H9 (cell line): Measurements from ENCODE around the gene DIP2C. TPM values are rescaled to one million over a fixed set of nuclear protein-coding genes. Genes with fewer than 3 reads are reported as not detected.

ENCODE experiments used
- DNase-seq: peaks from one replicate; pipeline ENCODE4 v3.0.0-alpha.2; 2017
- H2AFZ ChIP-seq: one replicate; pipeline ENCODE4 v1.6.1; 2013; ENCODE audit warnings: mild to moderate bottlenecking, low read length, control low read depth, moderate library complexity
- H2AK5ac ChIP-seq: 2 replicates; pipeline ENCODE4 v1.6.1; 2013; ENCODE audit warnings: low read length, control low read depth, mixed read lengths; ENCODE audit not compliant: insufficient read length
- H2BK120ac ChIP-seq: one replicate; pipeline ENCODE4 v1.6.1; 2013; ENCODE audit warnings: low read depth, mild to moderate bottlenecking, low read length, control low read depth, inconsistent platforms; ENCODE audit not compliant: poor library complexity, severe bottlenecking
- H2BK12ac ChIP-seq: 2 replicates; pipeline ENCODE4 v1.6.1; 2013; ENCODE audit warnings: low read length, control low read depth, mixed read lengths, low read depth; ENCODE audit not compliant: insufficient read length
- H2BK15ac ChIP-seq: 2 replicates; pipeline ENCODE4 v1.6.1; 2013; ENCODE audit warnings: low read depth, low read length, control low read depth
- H2BK20ac ChIP-seq: one replicate; pipeline ENCODE4 v1.6.1; 2013; ENCODE audit warnings: low read depth, mild to moderate bottlenecking, low read length, control low read depth, inconsistent platforms; ENCODE audit not compliant: poor library complexity, severe bottlenecking
- H2BK5ac ChIP-seq: 2 replicates; pipeline ENCODE4 v1.6.1; 2013; ENCODE audit warnings: low read length, control low read depth, mixed read lengths; ENCODE audit not compliant: insufficient read length
- H3K14ac ChIP-seq: 2 replicates; pipeline ENCODE4 v1.6.1; 2013; ENCODE audit warnings: low read length, control low read depth; ENCODE audit not compliant: insufficient read depth
- H3K18ac ChIP-seq: 2 replicates; pipeline ENCODE4 v1.6.1; 2013; ENCODE audit warnings: low read depth, mild to moderate bottlenecking, mixed read lengths, low read length, control low read depth; ENCODE audit not compliant: insufficient read length
- H3K23ac ChIP-seq: 2 replicates; pipeline ENCODE4 v1.6.1; 2013; ENCODE audit warnings: low read length, control low read depth, mixed read lengths, low read depth; ENCODE audit not compliant: insufficient read length
- H3K23me2 ChIP-seq: 2 replicates; pipeline ENCODE4 v1.6.1; 2013; ENCODE audit warnings: low read depth, mild to moderate bottlenecking, mixed read lengths, low read length, control low read depth; ENCODE audit not compliant: insufficient read length, poor library complexity, severe bottlenecking
- H3K27ac ChIP-seq: 2 replicates; pipeline ENCODE4 v1.5.1; 2013; ENCODE audit warnings: low read length, control low read depth, mixed read lengths, low read depth; ENCODE audit not compliant: insufficient read length
- H3K27me3 ChIP-seq: 2 replicates; pipeline ENCODE4 v1.6.1; 2013; ENCODE audit warnings: low read length, control low read depth, inconsistent platforms; ENCODE audit not compliant: insufficient read depth
- H3K4ac ChIP-seq: 2 replicates; pipeline ENCODE4 v1.6.1; 2013; ENCODE audit warnings: low read depth, mild to moderate bottlenecking, control low read depth, inconsistent platforms, low read length, moderate library complexity
- H3K4me1 ChIP-seq: 2 replicates; pipeline ENCODE4 v1.6.1; 2013; ENCODE audit warnings: low read length, control low read depth, inconsistent platforms; ENCODE audit not compliant: insufficient read depth
- H3K4me2 ChIP-seq: 2 replicates; pipeline ENCODE4 v1.6.1; 2013; ENCODE audit warnings: low read length, control low read depth, mixed read lengths; ENCODE audit not compliant: insufficient read length, insufficient read depth
- H3K56ac ChIP-seq: 2 replicates; pipeline ENCODE4 v1.6.1; 2013; ENCODE audit warnings: low read depth, mild to moderate bottlenecking, mixed read lengths, low read length, control low read depth; ENCODE audit not compliant: insufficient read length
- H3K79me1 ChIP-seq: 2 replicates; pipeline ENCODE4 v1.6.1; 2013; ENCODE audit warnings: low read depth, mild to moderate bottlenecking, moderate library complexity, low read length, control low read depth, inconsistent platforms; ENCODE audit not compliant: insufficient read depth, poor library complexity, severe bottlenecking
- H3K79me2 ChIP-seq: 2 replicates; pipeline ENCODE4 v1.6.1; 2013; ENCODE audit warnings: low read length, control low read depth, inconsistent platforms; ENCODE audit not compliant: insufficient read depth
- H3K9ac ChIP-seq: 2 replicates; pipeline ENCODE4 v1.6.1; 2013; ENCODE audit warnings: low read length, control low read depth, mixed read lengths; ENCODE audit not compliant: insufficient read length; ENCODE audit errors: extremely low read depth
- H3K9me3 ChIP-seq: one replicate; pipeline ENCODE4 v1.6.1; 2013; ENCODE audit warnings: low read depth, low read length, inconsistent platforms; ENCODE audit not compliant: control insufficient read depth
- H3T11ph ChIP-seq: one replicate; pipeline ENCODE4 v1.6.1; 2013; ENCODE audit warnings: mild to moderate bottlenecking, low read length, control low read depth, inconsistent platforms
- H4K20me1 ChIP-seq: one replicate; pipeline ENCODE4 v1.6.1; 2013; ENCODE audit not compliant: control insufficient read depth, insufficient read length, insufficient read depth
- H4K5ac ChIP-seq: 2 replicates; pipeline ENCODE4 v1.6.1; 2013; ENCODE audit warnings: low read depth, mild to moderate bottlenecking, mixed read lengths, low read length, control low read depth; ENCODE audit not compliant: insufficient read length
- H4K8ac ChIP-seq: replicated peaks from 2 replicates; pipeline ENCODE4 v1.6.1; 2013; ENCODE audit warnings: low read length, control low read depth, mixed read lengths, low read depth; ENCODE audit not compliant: insufficient read length
- H4K91ac ChIP-seq: 2 replicates; pipeline ENCODE4 v1.6.1; 2013; ENCODE audit warnings: low read depth, mild to moderate bottlenecking, moderate library complexity, mixed read lengths, low read length, control low read depth; ENCODE audit not compliant: insufficient read length
- H3K27ac Mint-ChIP-seq, 3 experiments: 2 replicates in 2 of 3; 3 replicates in 1 of 3; pipeline ENCODE4 v1.8.0; 2020 to 2021; ENCODE audit warnings: mixed read lengths in 3 of 3, mild to moderate bottlenecking in 1 of 3, moderate library complexity in 1 of 3
- H3K27me3 Mint-ChIP-seq: 2 replicates; pipeline ENCODE4 v1.8.0; 2021; ENCODE audit warnings: low read depth, mild to moderate bottlenecking, moderate library complexity, mixed read lengths
- H3K36me3 Mint-ChIP-seq, 3 experiments: 2 replicates in 2 of 3; 3 replicates in 1 of 3; pipeline ENCODE4 v1.8.0; 2020 to 2021; ENCODE audit warnings: low read depth in 3 of 3, mixed read lengths in 3 of 3; ENCODE audit not compliant: insufficient read depth in 1 of 3
- H3K4me1 Mint-ChIP-seq, 2 experiments: 2 replicates each; pipeline ENCODE4 v1.8.0; 2020; ENCODE audit warnings: mixed read lengths in 2 of 2
- H3K4me3 Mint-ChIP-seq, 2 experiments: 2 replicates in 1 of 2; 3 replicates in 1 of 2; pipeline ENCODE4 v1.8.0; 2020 to 2021; ENCODE audit warnings: mild to moderate bottlenecking in 2 of 2, mixed read lengths in 2 of 2, moderate library complexity in 1 of 2
- H3K9me3 Mint-ChIP-seq, 2 experiments: 2 replicates in 1 of 2; 3 replicates in 1 of 2; pipeline ENCODE4 v1.8.0; 2020; ENCODE audit warnings: mild to moderate bottlenecking in 2 of 2, mixed read lengths in 2 of 2, moderate library complexity in 1 of 2
- WGBS: extraction: QIAGEN DNeasy Blood & Tissue Kit; methylation state at CpG from one replicate; pipeline ENCODE4 v1.1.7; 2013; ENCODE audit warnings: missing lambda C conversion rate, low lambda C conversion rate, mixed read lengths; ENCODE audit not compliant: insufficient read length; ENCODE audit errors: extremely low coverage; 5-methylcytosine and 5-hydroxymethylcytosine counted together
- total RNA-seq: library from RNA; stranded (reverse); gene quantifications from 2 replicates; pipeline ENCODE4 v1.2.1, GENCODE V29; 2021
- TF ChIP-seq, protein P1 (sequence below): fragments of 200-600 bp; sonication (generic); conservative IDR thresholded peaks from 3 replicates; pipeline ENCODE4 v1.8.0; 2021; ENCODE audit warnings: antibody characterized with exemption, mild to moderate bottlenecking

DIP2C gene
- total RNA-seq, 1 experiment from 2014 or later, result 7.9 TPM

DNA sequence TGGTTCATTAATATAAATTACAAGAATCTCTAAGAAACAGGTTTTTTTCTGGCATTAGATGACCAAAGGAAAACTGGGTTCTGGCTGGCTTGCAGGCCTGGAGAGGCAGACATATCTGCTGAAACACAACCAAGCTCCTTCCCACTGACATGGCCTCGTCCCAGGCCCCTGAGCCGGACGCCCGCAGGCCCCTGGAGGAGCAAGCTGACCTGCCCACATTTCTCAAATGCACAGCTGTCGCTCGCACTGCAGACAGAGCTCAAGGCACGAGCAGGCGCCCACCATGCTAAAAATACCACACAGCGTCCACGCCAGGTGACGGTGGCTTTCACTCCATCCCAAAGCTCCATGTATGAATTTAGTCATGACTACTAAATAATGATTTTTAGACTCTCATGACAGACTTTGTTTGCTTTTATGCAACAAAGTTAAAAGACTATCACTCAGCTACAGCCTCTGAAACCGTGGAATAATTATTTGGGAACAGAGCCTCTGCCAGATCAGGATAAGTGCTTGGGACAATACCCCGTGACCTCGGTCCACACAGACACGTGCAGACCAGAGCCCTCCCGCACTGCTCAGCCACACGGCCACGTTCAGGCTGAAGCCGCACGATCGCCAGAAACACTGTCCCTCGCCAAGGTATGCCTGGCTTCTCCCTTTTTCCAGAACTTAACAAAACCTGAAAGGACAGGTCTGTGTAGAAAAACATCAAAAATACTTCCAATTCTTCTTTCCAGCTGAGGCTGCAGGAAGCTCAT, 71.1 kb downstream of the DIP2C start:
- Histone ChIP-seq H3K23me2 (no peaks in the 10 kb centered on the region), H4K8ac (no peak overlapping the region), H2AFZ (no peak overlapping the region), H3K18ac (no peak overlapping the region), H2BK20ac (no peak overlapping the region), H2AK5ac (no peak overlapping the region), H3K9me3 (no peaks in the 10 kb centered on the region), H3K4ac (no peak overlapping the region), H3K14ac (no peak overlapping the region; the same call in 1 of the 2 replicates), H3K56ac (no peak overlapping the region), H2BK5ac (no peak overlapping the region), H3K4me2 (no peak overlapping the region), H3K27me3 (no peaks in the 10 kb centered on the region), H2BK120ac (no peak overlapping the region), H3K79me1 (no peaks in the 10 kb centered on the region), H2BK15ac (no peak overlapping the region), H4K20me1 (peaks cover 2% of the 10 kb centered on the region), H3K23ac (no peak overlapping the region), H3T11ph (no peak overlapping the region), H3K27ac (no peak overlapping the region), H2BK12ac (no peak overlapping the region), H4K91ac (no peak overlapping the region), H3K79me2 (no peaks in the 10 kb centered on the region; the same call in 1 of the 2 replicates), H4K5ac (no peak overlapping the region), H3K4me1 (peaks cover 6% of the 10 kb centered on the region; the same call in 1 of the 2 replicates), H3K9ac (no peak overlapping the region)
- TF ChIP-seq, protein P1, sequence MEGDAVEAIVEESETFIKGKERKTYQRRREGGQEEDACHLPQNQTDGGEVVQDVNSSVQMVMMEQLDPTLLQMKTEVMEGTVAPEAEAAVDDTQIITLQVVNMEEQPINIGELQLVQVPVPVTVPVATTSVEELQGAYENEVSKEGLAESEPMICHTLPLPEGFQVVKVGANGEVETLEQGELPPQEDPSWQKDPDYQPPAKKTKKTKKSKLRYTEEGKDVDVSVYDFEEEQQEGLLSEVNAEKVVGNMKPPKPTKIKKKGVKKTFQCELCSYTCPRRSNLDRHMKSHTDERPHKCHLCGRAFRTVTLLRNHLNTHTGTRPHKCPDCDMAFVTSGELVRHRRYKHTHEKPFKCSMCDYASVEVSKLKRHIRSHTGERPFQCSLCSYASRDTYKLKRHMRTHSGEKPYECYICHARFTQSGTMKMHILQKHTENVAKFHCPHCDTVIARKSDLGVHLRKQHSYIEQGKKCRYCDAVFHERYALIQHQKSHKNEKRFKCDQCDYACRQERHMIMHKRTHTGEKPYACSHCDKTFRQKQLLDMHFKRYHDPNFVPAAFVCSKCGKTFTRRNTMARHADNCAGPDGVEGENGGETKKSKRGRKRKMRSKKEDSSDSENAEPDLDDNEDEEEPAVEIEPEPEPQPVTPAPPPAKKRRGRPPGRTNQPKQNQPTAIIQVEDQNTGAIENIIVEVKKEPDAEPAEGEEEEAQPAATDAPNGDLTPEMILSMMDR, result no peak
- Mint-ChIP-seq H3K36me3 (peaks cover 0 to 4% (median 0%) of the 10 kb centered on the region in 3 experiments; a peak in 5 of 7 replicates), H3K27ac (peak overlapping the region in 2 of 3 experiments; percentile 6 to 34; a peak in 1 of 7 replicates), H3K9me3 (no peaks in the 10 kb centered on the region), H3K4me1 (peaks cover 32 to 39% of the 10 kb centered on the region in 2 experiments), H3K4me3 (no peak overlapping the region), H3K27me3 (no peaks in the 10 kb centered on the region; the same call in 1 of the 2 replicates)
- no CpG with 5 or more reads among the region's 22 CpGs for WGBS
- DNase-seq, result no peak
